NCI-H2081 (cell line): Measurements from ENCODE around the gene BLTP3A.
"Not testable (repeated sequence)": the region's sequence is repeated elsewhere in the genome, so short reads cannot be mapped to it uniquely, and the experiment has no call there.

Experiments
- DNase-seq, 2 experiments: peaks; one replicate each; lab custom pipeline; 2025; lab: John Stamatoyannopoulos, UW

The BLTP3A gene

GRCh38 chr6:34792605-34793500, 970 bp downstream of the BLTP3A start:
- no peak for DNase-seq

- DNase-seq = no peak
Observed at GRCh38 chr6:34793877-34794276, 2.0 kb downstream of the BLTP3A start.

GRCh38 chr6:34795836-34796425, 4.0 kb downstream of the BLTP3A start:
- DNase-seq = no peak

GRCh38 chr6:34798057-34798456, 6.2 kb downstream of the BLTP3A start:
- DNase-seq = no peak

- DNase-seq = no peak
Observed at GRCh38 chr6:34799547-34799946, 7.7 kb downstream of the BLTP3A start.

GRCh38 chr6:34804543-34804942, 12.7 kb downstream of the BLTP3A start:
- DNase-seq = no peak

GRCh38 chr6:34805074-34805473, 13.2 kb downstream of the BLTP3A start:
- not testable (repeated sequence) for DNase-seq

- DNase-seq = no peak
Observed at GRCh38 chr6:34806738-34807453, 15.0 kb downstream of the BLTP3A start.

GRCh38 chr6:34808473-34808872, 16.6 kb downstream of the BLTP3A start:
- not testable (repeated sequence) for DNase-seq

- not testable (repeated sequence) for DNase-seq
Observed at GRCh38 chr6:34809419-34809818, 17.5 kb downstream of the BLTP3A start.

- DNase-seq = no peak
Observed at GRCh38 chr6:34810017-34810882, 18.4 kb downstream of the BLTP3A start.

- DNase-seq = no peak
Observed at GRCh38 chr6:34810936-34811632, 19.2 kb downstream of the BLTP3A start.

- DNase-seq = no peak
Observed at GRCh38 chr6:34813028-34813713, 21.3 kb downstream of the BLTP3A start.

GRCh38 chr6:34816635-34817301, 24.9 kb downstream of the BLTP3A start:
- DNase-seq = no peak

- DNase-seq = no peak
Observed at GRCh38 chr6:34817446-34817845, 25.6 kb downstream of the BLTP3A start.

- not testable (repeated sequence) for DNase-seq
Observed at GRCh38 chr6:34818872-34819570, 27.1 kb downstream of the BLTP3A start.

- DNase-seq = no peak
Observed at GRCh38 chr6:34819571-34820480, 27.9 kb downstream of the BLTP3A start.

- no peak for DNase-seq
Observed at GRCh38 chr6:34829137-34829536, 37.3 kb downstream of the BLTP3A start.
